K562 (cell line): ENCODE results near the gene NT5E.

Source experiments
- FOXJ3 ChIP-seq: sonication (generic); formaldehyde crosslinking; IDR thresholded peaks from 2 replicates; pipeline ENCODE4 v1.4.0; 2020; ENCODE audit warnings: mild to moderate bottlenecking, missing genetic modification reagents
- FOXM1 ChIP-seq, 2 experiments: fragments of 450-650 bp in 1 of 2; sonication (generic) in 1 of 2; formaldehyde crosslinking in 1 of 2; IDR thresholded peaks; 2 replicates each; pipeline versions ENCODE4 v1.6.1 to v1.9.0; 2017 to 2022; ENCODE audit warnings: low read depth in 2 of 2, mild to moderate bottlenecking in 2 of 2, missing genetic modification reagents in 1 of 2, moderate library complexity in 1 of 2
- FOXP1 ChIP-seq: sonication (generic); formaldehyde crosslinking; IDR thresholded peaks from 2 replicates; pipeline ENCODE4 v1.8.0; 2022; ENCODE audit warnings: mild to moderate bottlenecking, missing genetic modification reagents
- MXI1 ChIP-seq: IDR thresholded peaks from 2 replicates; pipeline ENCODE4 v1.6.1; 2011; ENCODE audit warnings: low read depth, mild to moderate bottlenecking, improper control_type of control experiment, low read length
- MYC ChIP-seq, 2 experiments: fragments of 250-450 bp in 1 of 2; sonication (Bioruptor Pico) in 1 of 2; IDR thresholded peaks; 2 replicates each; pipeline versions ENCODE4 v1.5.1 to v1.6.1; 2012 to 2021; ENCODE audit warnings: low read depth in 2 of 2, borderline replicate concordance in 1 of 2, improper control_type of control experiment in 1 of 2, low read length in 1 of 2, mild to moderate bottlenecking in 1 of 2, moderate library complexity in 1 of 2
- SP1 ChIP-seq: sonication (generic); formaldehyde crosslinking; IDR thresholded peaks from 2 replicates; pipeline ENCODE4 v1.8.1; 2022; ENCODE audit warnings: mild to moderate bottlenecking, missing genetic modification reagents
- TOE1 ChIP-seq, 2 experiments: fragments of 450-650 bp in 1 of 2; sonication (generic) in 1 of 2; formaldehyde crosslinking in 1 of 2; IDR thresholded peaks; 2 replicates each; pipeline versions ENCODE4 v1.7.1 to v1.8.0; 2016 to 2022; ENCODE audit warnings: borderline replicate concordance in 2 of 2, mild to moderate bottlenecking in 2 of 2, antibody characterized with exemption in 1 of 2, inconsistent platforms in 1 of 2, low read depth in 1 of 2, missing genetic modification reagents in 1 of 2, moderate library complexity in 1 of 2
- TF ChIP-seq, protein P1 (sequence below): sonication (generic); formaldehyde crosslinking; IDR thresholded peaks from 2 replicates; pipeline ENCODE4 v1.8.1; 2023; ENCODE audit warnings: mild to moderate bottlenecking, missing genetic modification reagents
- TF ChIP-seq, protein P2 (sequence below), 3 experiments: IDR thresholded peaks in 2 of 3; conservative IDR thresholded peaks in 1 of 3; 2 replicates each; pipeline ENCODE4 v1.5.1; 2011 to 2012; ENCODE audit warnings: low read length in 3 of 3, mild to moderate bottlenecking in 3 of 3, control low read depth in 2 of 3, improper control_type of control experiment in 1 of 3, inconsistent platforms in 1 of 3, low read depth in 1 of 3, mixed read lengths in 1 of 3, moderate library complexity in 1 of 3; ENCODE audit not compliant: insufficient read depth in 2 of 3
- TF ChIP-seq, protein P3 (sequence below): sonication (generic); formaldehyde crosslinking; IDR thresholded peaks from 2 replicates; pipeline ENCODE4 v1.5.0; 2020; ENCODE audit warnings: missing genetic modification reagents

DNA sequence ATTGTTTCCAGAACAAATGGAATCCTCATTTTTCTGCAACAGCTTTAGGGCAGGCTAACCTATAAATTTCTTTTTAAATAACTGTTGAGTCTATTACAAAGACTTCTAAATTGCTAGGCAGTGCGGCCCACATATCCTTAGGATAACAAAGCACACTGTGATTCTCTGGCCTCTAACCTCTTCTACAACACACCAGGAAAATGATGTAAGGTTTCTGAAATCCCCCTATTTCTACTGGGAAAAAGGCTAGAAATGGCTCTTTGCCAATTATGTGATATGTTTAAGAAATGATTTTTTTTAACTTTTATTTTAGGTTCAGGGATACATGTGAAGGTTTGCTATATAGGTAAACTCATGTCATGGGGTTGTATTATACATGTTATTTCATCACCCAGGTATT lies 17.3 kb upstream of the NT5E start:
- TF ChIP-seq, protein P1, sequence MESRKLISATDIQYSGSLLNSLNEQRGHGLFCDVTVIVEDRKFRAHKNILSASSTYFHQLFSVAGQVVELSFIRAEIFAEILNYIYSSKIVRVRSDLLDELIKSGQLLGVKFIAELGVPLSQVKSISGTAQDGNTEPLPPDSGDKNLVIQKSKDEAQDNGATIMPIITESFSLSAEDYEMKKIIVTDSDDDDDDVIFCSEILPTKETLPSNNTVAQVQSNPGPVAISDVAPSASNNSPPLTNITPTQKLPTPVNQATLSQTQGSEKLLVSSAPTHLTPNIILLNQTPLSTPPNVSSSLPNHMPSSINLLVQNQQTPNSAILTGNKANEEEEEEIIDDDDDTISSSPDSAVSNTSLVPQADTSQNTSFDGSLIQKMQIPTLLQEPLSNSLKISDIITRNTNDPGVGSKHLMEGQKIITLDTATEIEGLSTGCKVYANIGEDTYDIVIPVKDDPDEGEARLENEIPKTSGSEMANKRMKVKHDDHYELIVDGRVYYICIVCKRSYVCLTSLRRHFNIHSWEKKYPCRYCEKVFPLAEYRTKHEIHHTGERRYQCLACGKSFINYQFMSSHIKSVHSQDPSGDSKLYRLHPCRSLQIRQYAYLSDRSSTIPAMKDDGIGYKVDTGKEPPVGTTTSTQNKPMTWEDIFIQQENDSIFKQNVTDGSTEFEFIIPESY (CRISPR knock-in tag) = no peak
- TF ChIP-seq FOXJ3 (CRISPR knock-in tag) (no peak), MYC (IDR thresholded peaks at IDR 0.05; ENCODE audit: low read depth, low read length) (no peak), MYC (CRISPR knock-in tag; IDR thresholded peaks at IDR 0.05; ENCODE audit: borderline replicate concordance, low read depth) (no peak), SP1 (CRISPR knock-in tag) (no peak), MXI1 (no peak), FOXM1 (IDR thresholded peaks at IDR 0.05; ENCODE audit: low read depth) (no peak), FOXM1 (CRISPR knock-in tag; IDR thresholded peaks at IDR 0.05; ENCODE audit: low read depth) (no peak), FOXP1 (CRISPR knock-in tag) (no peak), TOE1 (IDR thresholded peaks at IDR 0.05; ENCODE audit: borderline replicate concordance) (no peak), TOE1 (CRISPR knock-in tag; IDR thresholded peaks at IDR 0.05; ENCODE audit: borderline replicate concordance, low read depth) (no peak)
- TF ChIP-seq, protein P2, sequence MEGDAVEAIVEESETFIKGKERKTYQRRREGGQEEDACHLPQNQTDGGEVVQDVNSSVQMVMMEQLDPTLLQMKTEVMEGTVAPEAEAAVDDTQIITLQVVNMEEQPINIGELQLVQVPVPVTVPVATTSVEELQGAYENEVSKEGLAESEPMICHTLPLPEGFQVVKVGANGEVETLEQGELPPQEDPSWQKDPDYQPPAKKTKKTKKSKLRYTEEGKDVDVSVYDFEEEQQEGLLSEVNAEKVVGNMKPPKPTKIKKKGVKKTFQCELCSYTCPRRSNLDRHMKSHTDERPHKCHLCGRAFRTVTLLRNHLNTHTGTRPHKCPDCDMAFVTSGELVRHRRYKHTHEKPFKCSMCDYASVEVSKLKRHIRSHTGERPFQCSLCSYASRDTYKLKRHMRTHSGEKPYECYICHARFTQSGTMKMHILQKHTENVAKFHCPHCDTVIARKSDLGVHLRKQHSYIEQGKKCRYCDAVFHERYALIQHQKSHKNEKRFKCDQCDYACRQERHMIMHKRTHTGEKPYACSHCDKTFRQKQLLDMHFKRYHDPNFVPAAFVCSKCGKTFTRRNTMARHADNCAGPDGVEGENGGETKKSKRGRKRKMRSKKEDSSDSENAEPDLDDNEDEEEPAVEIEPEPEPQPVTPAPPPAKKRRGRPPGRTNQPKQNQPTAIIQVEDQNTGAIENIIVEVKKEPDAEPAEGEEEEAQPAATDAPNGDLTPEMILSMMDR (IDR thresholded peaks at IDR 0.05 in 2 of 3, conservative IDR thresholded peaks at IDR 0.05 in 1 of 3; ENCODE audit: insufficient read depth in 2 of 3, low read depth in 1 of 3, low read length in 3 of 3) = no peak
- TF ChIP-seq, protein P3, sequence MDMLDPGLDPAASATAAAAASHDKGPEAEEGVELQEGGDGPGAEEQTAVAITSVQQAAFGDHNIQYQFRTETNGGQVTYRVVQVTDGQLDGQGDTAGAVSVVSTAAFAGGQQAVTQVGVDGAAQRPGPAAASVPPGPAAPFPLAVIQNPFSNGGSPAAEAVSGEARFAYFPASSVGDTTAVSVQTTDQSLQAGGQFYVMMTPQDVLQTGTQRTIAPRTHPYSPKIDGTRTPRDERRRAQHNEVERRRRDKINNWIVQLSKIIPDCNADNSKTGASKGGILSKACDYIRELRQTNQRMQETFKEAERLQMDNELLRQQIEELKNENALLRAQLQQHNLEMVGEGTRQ (CRISPR knock-in tag) = no peak
